Stomach (tissue), 4 donors: ENCODE measurements around the gene ROBO3.

ENCODE experiments used
- CTCF ChIP-seq, 7 experiments: fragments of 450-650 bp in 4 of 7; fragments of 200-600 bp in 3 of 7; sonication (generic) in 3 of 7; IDR thresholded peaks; one replicate each; pipeline ENCODE4 v1.5.1; 2016 to 2019; ENCODE audit warnings: antibody characterized with exemption in 7 of 7, control low read depth in 2 of 7, mild to moderate bottlenecking in 1 of 7
- POLR2AphosphoS5 ChIP-seq, 3 donors: sonication (generic); formaldehyde crosslinking; IDR thresholded peaks; one replicate each; pipeline ENCODE4 v1.6.1; 2016; ENCODE audit warnings: antibody characterized with exemption in 3 of 3

- TF ChIP-seq CTCF (IDR thresholded peaks at IDR 0.05) (no peak), POLR2AphosphoS5 (IDR thresholded peaks at IDR 0.05) (no peak)
Observed at GRCh38 chr11:124864892-124865180, 396 bp upstream of the ROBO3 start.
